ENCODE results near the gene CALB2.

The CALB2 gene

DNA sequence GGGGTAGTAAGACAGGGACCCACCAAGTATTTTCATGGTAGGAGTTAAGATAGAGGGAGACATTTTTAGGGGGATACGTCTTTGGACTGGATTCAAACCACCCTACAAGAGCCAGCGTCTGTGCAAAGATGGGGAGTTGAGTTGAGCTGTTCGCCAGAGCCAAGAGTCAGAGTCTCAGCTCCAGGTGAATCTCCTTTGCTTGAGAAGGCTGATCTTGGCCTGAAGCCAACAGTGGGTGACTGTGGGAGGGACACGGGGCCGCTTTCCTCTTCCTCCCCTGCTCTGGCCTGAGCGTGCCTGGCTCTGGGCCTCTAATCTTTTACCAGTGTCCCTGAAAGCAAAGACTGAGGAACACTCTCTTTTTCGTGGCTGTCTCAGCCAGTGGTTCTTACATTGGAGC, 78.0 kb downstream of the CALB2 start:
- Histone ChIP-seq H3K27me3 (ENCODE audit: control insufficient read depth, insufficient read depth, low read length) (no peaks in the 10 kb centered on the region), H3K4me3 (ENCODE audit: low read length) (no peak overlapping the region), H3K9ac (ENCODE audit: low read length) (no peak overlapping the region), H3K9me3 (ENCODE audit: control insufficient read depth, low read length) (no peaks in the 10 kb centered on the region), H3K4me1 (ENCODE audit: control insufficient read depth, insufficient read depth, low read length) (no peaks in the 10 kb centered on the region), H3K36me3 (ENCODE audit: control insufficient read depth, insufficient read depth, low read length) (no peaks in the 10 kb centered on the region)

- peaks cover 3% of the 10 kb centered on the region for H3K27me3 ChIP-seq (ENCODE audit: control insufficient read depth, insufficient read depth, low read length)
- no peak overlapping the region for H3K9ac ChIP-seq (ENCODE audit: low read length)
- no peaks in the 10 kb centered on the region for H3K9me3 ChIP-seq (ENCODE audit: control insufficient read depth, low read length)
- no peaks in the 10 kb centered on the region for H3K4me1 ChIP-seq (ENCODE audit: control insufficient read depth, insufficient read depth, low read length)
- H3K36me3 ChIP-seq (ENCODE audit: control insufficient read depth, insufficient read depth, low read length): no peaks in the 10 kb centered on the region
- no peak overlapping the region for H3K4me3 ChIP-seq (ENCODE audit: low read length)
These were observed 81.0 kb downstream of the CALB2 start for GRCh38 chr16:71439523-71439922.
